Dendritic cell treated with granulocyte-macrophage colony-stimulating factor and Interleukin-4, amounts not matched to agents 40 ng/mL and 50 ng/mL, for 4 days (primary cell): ENCODE data around the gene SUPT20HL1.
"Not testable (repeated sequence)": the region's sequence is repeated elsewhere in the genome, so short reads cannot be mapped to it uniquely, and the experiment has no call there.

Experiments used
- H3K27ac Mint-ChIP-seq: one replicate; pipeline ENCODE4 v1.8.0; 2022; ENCODE audit warnings: mild to moderate bottlenecking, mixed read lengths
- H3K27me3 Mint-ChIP-seq: one replicate; pipeline ENCODE4 v1.8.0; 2022; ENCODE audit warnings: mild to moderate bottlenecking, mixed read lengths
- H3K36me3 Mint-ChIP-seq: one replicate; pipeline ENCODE4 v1.8.0; 2022; ENCODE audit warnings: low read depth, mixed read lengths
- H3K4me1 Mint-ChIP-seq: one replicate; pipeline ENCODE4 v1.8.0; 2022; ENCODE audit warnings: low read depth, mixed read lengths
- H3K4me3 Mint-ChIP-seq: one replicate; pipeline ENCODE4 v1.8.0; 2022; ENCODE audit warnings: mild to moderate bottlenecking, moderate library complexity, mixed read lengths
- H3K9me3 Mint-ChIP-seq: one replicate; pipeline ENCODE4 v1.8.0; 2022; ENCODE audit warnings: mixed read lengths
- intact Hi-C: fragments of 100-400 bp; cut with micrococcal nuclease; formaldehyde crosslinking; loops from one replicate; pipeline ENCODE4 v1.15.0; 2022

The SUPT20HL1 gene

DNA sequence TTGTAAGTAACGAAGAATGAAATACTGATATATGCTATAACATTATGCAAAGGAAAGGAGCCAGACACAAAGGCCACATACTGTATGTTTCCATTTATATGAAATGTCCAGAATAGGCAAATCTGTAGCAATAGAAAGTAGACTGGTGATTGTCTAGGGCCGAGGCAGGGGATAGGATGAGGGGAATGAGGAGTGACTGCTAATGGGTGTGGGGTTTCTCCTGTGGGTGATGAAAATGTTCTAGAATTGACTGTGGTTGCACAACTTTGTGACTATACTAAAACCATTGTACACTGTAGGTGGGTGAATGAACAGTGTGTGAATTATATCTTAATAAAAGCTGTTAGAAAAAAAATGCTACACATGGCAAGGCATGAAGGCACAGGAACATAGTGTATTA is 19.9 kb upstream of the SUPT20HL1 start:
- Mint-ChIP-seq H3K27me3 (peaks cover 14% of the 10 kb centered on the region), H3K36me3 (no peaks in the 10 kb centered on the region), H3K9me3 (no peaks in the 10 kb centered on the region), H3K4me3 (no peak overlapping the region), H3K4me1 (no peaks in the 10 kb centered on the region), H3K27ac (no peak overlapping the region)
- intact Hi-C loops = no loop called here

DNA sequence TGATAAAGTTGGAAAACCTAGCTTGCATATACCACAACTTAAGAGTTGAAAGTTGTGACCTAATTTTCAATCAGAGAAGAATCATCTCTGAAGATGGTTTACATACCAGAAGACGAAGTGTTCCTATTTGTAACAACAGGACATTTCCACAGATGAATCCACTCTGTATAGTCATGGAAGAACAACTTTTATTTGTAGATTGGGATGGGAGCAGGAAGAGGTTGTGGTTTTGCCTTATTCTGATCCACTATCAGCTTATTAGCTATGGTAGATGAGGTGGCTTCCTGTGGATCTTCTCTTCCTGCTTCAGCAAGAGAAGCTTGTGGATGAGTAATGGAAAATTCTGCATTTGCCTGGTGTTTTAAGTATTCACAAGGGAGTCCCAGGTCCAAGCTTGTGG is 18.6 kb upstream of the SUPT20HL1 start:
- Mint-ChIP-seq H3K4me1 (no peaks in the 10 kb centered on the region), H3K4me3 (no peak overlapping the region), H3K36me3 (no peaks in the 10 kb centered on the region), H3K9me3 (no peaks in the 10 kb centered on the region), H3K27ac (no peak overlapping the region), H3K27me3 (peaks cover 14% of the 10 kb centered on the region)
- intact Hi-C loops = no loop called here

DNA sequence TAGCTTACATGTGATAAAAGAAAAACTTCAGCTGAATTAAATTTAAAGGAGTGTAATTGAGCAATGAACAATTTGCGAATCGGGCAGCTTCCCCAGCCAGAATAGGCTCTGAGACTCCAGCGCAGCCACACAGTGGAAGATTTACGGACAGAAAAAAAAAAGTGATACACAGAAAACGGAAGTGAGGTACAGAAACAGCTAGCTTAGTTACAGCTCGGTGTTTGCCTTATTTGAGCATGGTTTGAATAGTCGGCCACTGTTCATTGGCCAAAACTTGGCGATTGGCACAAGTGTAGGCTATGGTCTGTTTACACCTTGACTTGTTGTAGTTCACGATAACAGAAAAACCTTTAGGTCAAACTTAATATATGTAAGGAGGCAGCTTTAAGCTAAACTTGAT is 16.7 kb upstream of the SUPT20HL1 start:
- H3K4me1 Mint-ChIP-seq = no peaks in the 10 kb centered on the region
- H3K36me3 Mint-ChIP-seq = no peaks in the 10 kb centered on the region
- no peaks in the 10 kb centered on the region for H3K9me3 Mint-ChIP-seq
- H3K27me3 Mint-ChIP-seq = peaks cover 14% of the 10 kb centered on the region
- intact Hi-C loops = no loop called here
- no peak overlapping the region for H3K4me3 Mint-ChIP-seq
- no peak overlapping the region for H3K27ac Mint-ChIP-seq

DNA sequence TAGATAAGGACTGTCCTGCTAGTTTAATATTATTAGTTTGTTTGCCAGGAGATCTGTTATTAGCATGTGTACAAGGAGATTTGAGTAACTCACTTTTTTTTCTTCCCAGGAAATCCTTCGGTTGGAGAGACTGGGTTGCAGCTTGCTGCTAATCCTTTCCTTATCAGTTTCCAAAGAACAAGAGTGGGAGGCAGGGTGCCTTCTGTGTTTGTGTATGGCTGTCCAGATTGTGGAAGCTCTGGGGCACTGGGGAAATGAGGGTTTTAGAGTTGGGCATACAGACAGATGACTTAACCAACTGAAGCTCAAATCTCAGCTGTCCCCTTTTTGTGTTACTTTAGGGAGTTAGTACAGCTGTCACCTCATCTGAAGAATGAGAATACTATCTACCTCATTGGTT is 12.6 kb upstream of the SUPT20HL1 start:
- peaks cover 2% of the 10 kb centered on the region for H3K27me3 Mint-ChIP-seq
- no peaks in the 10 kb centered on the region for H3K9me3 Mint-ChIP-seq
- no peaks in the 10 kb centered on the region for H3K36me3 Mint-ChIP-seq
- intact Hi-C loops = no loop called here
- H3K27ac Mint-ChIP-seq = no peak overlapping the region
- H3K4me3 Mint-ChIP-seq = no peak overlapping the region
- no peaks in the 10 kb centered on the region for H3K4me1 Mint-ChIP-seq

DNA sequence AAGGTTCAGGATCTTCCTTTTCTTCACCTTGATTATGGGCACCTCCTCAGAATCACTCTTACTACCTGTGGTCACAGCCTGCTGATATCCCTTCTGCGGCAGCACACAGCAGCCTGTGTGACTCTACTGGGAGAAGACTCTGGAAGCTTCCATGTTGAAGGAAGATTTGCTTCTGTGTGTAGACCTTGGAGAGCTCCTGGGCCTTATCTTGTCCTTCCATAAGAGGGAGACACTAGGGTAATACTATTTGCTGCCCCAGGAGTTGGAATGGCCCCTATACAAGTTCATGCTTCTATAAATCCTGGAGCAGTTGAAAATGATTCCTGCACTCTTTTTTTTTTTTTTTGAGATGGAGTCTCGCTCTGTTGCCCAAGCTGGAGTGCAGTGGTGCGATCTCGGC is 10.2 kb upstream of the SUPT20HL1 start:
- Mint-ChIP-seq H3K4me3 (no peak overlapping the region), H3K4me1 (no peaks in the 10 kb centered on the region), H3K27me3 (no peaks in the 10 kb centered on the region), H3K9me3 (no peaks in the 10 kb centered on the region), H3K27ac (no peak overlapping the region), H3K36me3 (no peaks in the 10 kb centered on the region)
- intact Hi-C loops = no loop called here

DNA sequence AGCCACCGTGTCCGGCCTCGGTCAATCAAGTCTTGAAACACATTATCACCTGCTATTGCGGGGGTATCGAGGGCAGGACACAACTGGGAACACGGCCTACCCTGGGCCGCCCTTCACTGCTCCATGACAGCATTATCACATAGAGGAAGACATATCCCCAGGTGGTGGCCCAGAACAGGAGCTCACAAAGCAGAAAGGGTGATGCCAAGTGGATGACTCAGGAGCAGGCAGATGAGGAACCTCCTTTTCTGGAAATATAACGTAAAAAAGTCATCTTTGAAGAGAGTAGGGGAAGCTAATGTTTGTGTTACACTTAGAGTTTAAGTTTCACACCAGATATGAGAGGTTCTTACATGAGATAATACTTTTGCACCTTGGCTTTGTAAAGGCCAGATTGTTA is 5.3 kb upstream of the SUPT20HL1 start:
- Mint-ChIP-seq H3K4me3 (no peak overlapping the region), H3K4me1 (no peaks in the 10 kb centered on the region), H3K9me3 (no peaks in the 10 kb centered on the region), H3K27me3 (no peaks in the 10 kb centered on the region), H3K27ac (no peak overlapping the region), H3K36me3 (no peaks in the 10 kb centered on the region)
- intact Hi-C loops = no loop called here

DNA sequence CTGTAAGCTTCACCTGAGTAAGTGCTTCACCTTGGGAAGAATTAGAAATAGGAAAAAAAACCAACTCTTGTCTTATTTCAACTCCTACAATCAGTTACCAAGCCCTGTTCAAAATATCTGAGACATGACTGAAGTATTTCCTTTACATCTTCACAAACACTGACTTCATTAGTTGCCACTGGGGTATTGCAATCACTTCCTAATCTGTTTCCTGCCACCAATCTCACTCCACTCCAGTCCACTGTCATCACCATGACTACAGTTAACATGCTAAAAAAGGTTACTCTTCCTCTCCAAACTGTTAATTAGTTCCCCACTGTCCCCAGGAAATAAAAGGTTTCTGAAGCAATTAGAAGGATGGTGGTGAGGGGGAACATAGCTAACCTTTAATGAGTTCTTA is 3.3 kb upstream of the SUPT20HL1 start:
- Mint-ChIP-seq H3K4me1 (no peaks in the 10 kb centered on the region), H3K27ac (no peak overlapping the region), H3K9me3 (no peaks in the 10 kb centered on the region), H3K36me3 (no peaks in the 10 kb centered on the region), H3K27me3 (no peaks in the 10 kb centered on the region), H3K4me3 (no peak overlapping the region)
- intact Hi-C loops = no loop called here

DNA sequence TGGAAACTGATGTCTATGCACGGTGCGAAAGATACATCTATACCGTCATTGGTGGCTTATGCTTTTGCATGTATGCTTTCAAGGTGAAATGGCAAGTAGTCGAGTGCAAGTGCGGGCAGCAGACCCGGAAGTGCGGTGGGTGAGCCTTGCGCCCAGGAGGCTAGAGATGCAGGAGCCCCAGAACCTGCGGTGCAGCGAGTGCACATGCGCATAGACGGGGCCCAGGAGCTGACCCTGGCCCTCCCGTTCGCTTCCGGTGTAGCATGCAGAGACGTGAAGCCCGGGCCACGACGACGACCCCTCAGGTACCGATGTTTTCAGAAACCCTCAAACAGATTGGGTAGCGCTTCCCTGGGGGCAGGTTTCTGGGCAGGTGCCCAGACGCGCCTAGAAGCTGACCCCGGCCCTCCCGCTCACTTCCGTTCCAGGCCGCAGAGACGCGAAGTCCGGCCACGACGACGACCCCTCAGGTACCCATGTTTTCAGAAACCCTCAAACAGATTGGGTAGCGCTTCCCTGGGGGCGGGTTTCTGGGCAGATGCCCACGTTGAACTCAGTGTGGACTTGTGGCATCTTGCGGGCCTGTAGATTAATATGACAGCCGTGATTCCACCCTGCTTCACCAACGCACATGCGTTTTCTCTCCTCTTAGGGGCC is 1.8 kb downstream of the SUPT20HL1 start:
- intact Hi-C loops, H3K9me3 Mint-ChIP-seq, H3K36me3 Mint-ChIP-seq, H3K27me3 Mint-ChIP-seq, H3K4me3 Mint-ChIP-seq, H3K27ac Mint-ChIP-seq, H3K4me1 Mint-ChIP-seq: not testable (repeated sequence)

DNA sequence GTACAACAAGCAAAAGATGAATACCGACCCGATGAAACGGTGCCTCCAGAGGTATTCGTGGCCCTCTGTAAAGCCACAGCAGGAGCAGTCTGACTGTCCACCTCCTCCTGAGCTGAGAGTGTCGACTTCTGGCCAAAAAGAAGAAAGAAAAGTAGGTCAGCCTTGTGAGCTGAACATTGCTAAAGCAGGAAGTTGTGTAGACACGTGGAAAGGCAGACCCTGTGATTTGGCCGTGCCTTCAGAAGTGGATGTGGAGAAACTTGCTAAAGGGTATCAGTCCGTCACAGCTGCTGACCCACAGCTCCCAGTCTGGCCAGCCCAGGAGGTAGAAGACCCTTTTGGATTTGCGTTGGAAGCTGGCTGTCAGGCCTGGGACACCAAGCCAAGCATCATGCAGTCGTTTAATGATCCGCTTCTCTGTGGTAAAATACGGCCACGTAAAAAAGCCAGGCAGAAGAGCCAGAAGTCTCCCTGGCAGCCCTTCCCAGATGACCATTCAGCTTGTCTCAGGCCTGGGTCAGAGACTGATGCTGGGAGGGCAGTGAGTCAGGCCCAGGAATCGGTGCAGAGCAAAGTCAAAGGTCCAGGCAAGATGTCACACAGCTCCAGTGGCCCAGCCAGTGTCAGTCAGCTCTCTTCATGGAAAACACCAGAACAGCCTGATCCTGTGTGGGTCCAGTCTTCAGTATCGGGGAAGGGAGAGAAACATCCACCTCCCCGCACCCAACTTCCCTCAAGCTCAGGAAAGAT is 3.2 kb downstream of the SUPT20HL1 start:
- H3K27me3 Mint-ChIP-seq, H3K9me3 Mint-ChIP-seq, H3K27ac Mint-ChIP-seq, intact Hi-C loops, H3K36me3 Mint-ChIP-seq, H3K4me3 Mint-ChIP-seq, H3K4me1 Mint-ChIP-seq: not testable (repeated sequence)

DNA sequence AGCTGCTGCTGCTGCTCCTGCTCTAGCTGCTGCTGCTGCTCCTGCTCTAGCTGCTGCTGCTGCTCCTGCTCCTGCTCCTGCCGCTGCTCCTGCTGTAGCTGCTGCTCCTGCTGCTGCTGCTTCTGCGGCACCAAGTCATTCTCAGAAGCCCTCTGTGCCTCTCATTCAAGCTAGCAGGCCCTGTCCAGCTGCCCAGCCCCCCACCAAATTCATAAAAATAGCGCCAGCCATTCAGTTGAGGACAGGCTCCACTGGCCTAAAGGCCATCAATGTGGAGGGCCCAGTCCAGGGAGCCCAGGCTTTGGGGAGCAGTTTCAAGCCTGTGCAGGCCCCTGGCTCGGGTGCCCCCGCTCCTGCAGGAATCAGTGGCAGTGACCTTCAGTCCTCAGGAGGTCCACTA is 3.9 kb downstream of the SUPT20HL1 start:
- Mint-ChIP-seq H3K9me3 (no peaks in the 10 kb centered on the region), H3K4me1 (no peaks in the 10 kb centered on the region), H3K27ac (no peak overlapping the region), H3K36me3 (no peaks in the 10 kb centered on the region), H3K4me3 (no peak overlapping the region), H3K27me3 (no peaks in the 10 kb centered on the region)
- intact Hi-C loops = no loop called here

DNA sequence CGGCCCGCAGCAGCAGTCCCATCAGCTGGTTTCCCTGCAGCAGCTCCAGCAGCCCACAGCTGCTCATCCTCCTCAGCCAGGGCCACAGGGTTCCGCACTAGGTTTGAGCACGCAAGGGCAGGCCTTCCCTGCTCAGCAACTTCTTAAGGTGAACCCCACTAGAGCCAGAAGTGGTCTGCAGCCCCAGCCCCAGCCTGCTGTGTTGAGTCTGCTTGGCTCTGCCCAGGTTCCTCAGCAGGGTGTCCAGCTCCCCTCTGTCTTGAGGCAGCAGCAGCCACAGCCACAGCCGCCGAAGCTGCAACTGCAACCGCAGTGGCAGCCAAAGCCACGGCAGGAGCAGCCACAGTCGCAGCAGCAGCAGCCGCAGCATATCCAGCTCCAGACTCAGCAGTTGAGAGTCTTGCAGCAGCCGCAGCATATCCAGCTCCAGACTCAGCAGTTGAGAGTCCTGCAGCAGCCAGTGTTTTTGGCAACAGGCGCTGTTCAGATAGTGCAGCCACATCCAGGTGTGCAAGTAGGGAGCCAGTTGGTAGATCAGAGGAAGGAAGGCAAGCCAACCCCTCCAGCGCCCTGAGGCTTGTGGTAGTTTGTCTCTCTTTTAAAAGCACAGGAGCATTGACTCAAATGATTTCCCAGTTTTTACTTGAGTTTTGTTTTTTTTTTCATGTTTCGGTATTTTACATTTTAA is 4.6 kb downstream of the SUPT20HL1 start:
- H3K4me1 Mint-ChIP-seq = no peaks in the 10 kb centered on the region
- intact Hi-C loops = no loop called here
- H3K27ac Mint-ChIP-seq = no peak overlapping the region
- no peaks in the 10 kb centered on the region for H3K36me3 Mint-ChIP-seq
- H3K27me3 Mint-ChIP-seq = no peaks in the 10 kb centered on the region
- H3K9me3 Mint-ChIP-seq = no peaks in the 10 kb centered on the region
- no peak overlapping the region for H3K4me3 Mint-ChIP-seq

DNA sequence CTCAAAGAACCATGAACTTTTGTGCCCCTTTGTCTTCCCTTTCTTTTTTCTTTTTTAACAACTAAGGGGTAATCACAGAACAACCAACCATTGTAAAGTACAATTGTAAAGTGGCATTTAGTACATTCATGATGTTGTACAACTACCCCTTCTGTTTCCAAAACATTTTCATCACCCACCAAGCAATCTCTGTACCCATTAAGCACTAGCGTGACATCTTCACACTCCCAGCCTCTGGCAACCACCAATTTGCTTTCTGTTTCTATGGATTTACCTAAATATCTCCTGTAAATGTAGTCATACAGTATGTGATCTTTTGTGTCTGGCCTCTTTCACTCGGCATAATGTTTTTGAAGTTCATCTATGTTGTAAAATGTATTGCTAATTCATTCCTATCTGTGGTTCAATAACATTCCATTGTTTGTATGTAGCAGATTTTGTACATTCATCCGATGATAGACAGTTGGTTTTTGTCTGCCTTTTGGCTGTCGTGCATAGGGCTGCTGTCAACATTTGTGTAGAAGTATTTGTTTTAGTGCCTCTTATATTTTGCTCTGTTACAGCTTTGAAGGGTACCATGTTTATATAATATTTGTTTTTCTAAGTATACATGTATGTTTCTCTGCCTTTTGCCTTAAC is 6.4 kb downstream of the SUPT20HL1 start:
- H3K4me3 Mint-ChIP-seq, H3K9me3 Mint-ChIP-seq, H3K27ac Mint-ChIP-seq, H3K36me3 Mint-ChIP-seq, intact Hi-C loops, H3K27me3 Mint-ChIP-seq: not testable (repeated sequence)
- peaks cover 13% of the 10 kb centered on the region for H3K4me1 Mint-ChIP-seq

DNA sequence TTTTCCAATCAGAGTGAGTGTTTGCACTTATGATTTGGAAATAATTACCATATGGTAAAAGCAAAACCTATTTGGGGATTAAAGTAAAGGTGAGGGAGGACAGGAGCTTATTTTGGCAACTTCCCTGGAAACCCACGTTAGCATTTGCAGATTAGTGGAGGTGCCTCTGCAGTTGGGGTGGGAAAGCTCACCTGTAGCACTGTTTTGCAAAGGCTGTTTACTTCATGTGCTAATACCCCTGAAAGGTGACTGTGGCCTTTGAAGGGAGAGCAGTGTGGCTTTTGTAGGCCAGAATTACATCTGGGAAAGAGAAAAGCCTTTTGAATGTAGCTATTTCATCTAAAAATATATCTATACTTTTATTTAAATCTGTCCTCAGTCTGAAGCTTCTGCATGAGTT is 9.4 kb downstream of the SUPT20HL1 start:
- peaks cover 15% of the 10 kb centered on the region for H3K4me1 Mint-ChIP-seq

DNA sequence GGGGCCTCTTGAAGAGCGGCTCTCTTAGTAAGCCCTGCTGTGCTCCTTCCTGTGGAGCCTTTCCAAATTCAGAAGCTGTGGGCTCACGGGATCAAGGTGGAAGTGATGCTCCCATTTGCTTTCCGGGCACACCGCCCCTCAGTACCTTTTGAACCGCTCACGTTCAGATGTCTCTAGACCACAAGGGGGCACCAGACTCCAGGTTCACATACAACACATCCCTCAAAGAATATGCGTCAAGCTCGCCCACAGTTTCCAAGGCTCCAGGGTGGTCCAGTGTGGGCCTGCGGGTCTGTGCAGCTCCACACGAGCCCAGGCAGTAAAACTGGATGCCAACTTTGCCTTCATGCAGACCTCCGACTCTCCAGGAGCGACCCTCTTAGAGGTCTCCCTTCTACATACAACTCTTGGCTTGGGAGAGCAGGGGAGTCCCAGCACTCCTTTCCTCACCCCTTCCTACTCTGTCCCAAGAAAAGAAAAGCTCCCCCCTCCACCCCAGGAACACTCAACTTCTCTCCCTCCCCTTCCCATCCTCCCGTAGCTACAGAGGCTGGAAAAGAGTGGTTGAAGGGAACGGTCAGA is 11.0 kb downstream of the SUPT20HL1 start:
- no peak overlapping the region for H3K4me3 Mint-ChIP-seq
- intact Hi-C loops = loop anchor here (10.0 kb wide), 1 partner anchor 107 kb away; no protein-coding TSS in a partner anchor
- no peaks in the 10 kb centered on the region for H3K36me3 Mint-ChIP-seq
- H3K27ac Mint-ChIP-seq = no peak overlapping the region
- no peaks in the 10 kb centered on the region for H3K9me3 Mint-ChIP-seq
- H3K4me1 Mint-ChIP-seq = peaks cover 15% of the 10 kb centered on the region
- peaks cover 10% of the 10 kb centered on the region for H3K27me3 Mint-ChIP-seq

More for the DNA sequence above, 9.4 kb downstream of the SUPT20HL1 start:
- no peak overlapping the region for H3K27ac Mint-ChIP-seq
- H3K4me3 Mint-ChIP-seq = no peak overlapping the region
- no peaks in the 10 kb centered on the region for H3K9me3 Mint-ChIP-seq
- peaks cover 10% of the 10 kb centered on the region for H3K27me3 Mint-ChIP-seq
- no peaks in the 10 kb centered on the region for H3K36me3 Mint-ChIP-seq
- intact Hi-C loops = loop anchor here (10.0 kb wide), 1 partner anchor 105 kb away; no protein-coding TSS in a partner anchor
